ENCODE results near the gene BCL11B. TPM values are rescaled to one million over a fixed set of nuclear protein-coding genes. Genes with fewer than 3 reads are reported as not detected.

BCL11B gene
- total and polyA plus RNA-seq, 2 donors from 2014 or later: 0.13 to 3.3 TPM

GRCh38 chr14:99317231-99318090 lies 45.5 kb upstream of the BCL11B start:
- Histone ChIP-seq H3K4me1 (ENCODE audit: control insufficient read depth in 2 of 3, insufficient read depth in 2 of 3, low read depth in 1 of 3, low read length in 3 of 3) (peaks cover 0 to 13% (median 3%) of the 10 kb centered on the region in 3 donors), H3K27ac (ENCODE audit: low read depth in 2 of 2, low read length in 2 of 2) (no peak overlapping the region), H3K36me3 (ENCODE audit: control insufficient read depth in 2 of 3, insufficient read depth in 3 of 3, low read length in 3 of 3) (no peaks in the 10 kb centered on the region), H3K9ac (ENCODE audit: low read length in 3 of 3) (no peak overlapping the region), H3K27me3 (ENCODE audit: control insufficient read depth, insufficient read depth, low read length) (no peaks in the 10 kb centered on the region), H3K4me3 (ENCODE audit: low read length in 3 of 3) (no peak overlapping the region), H3K9me3 (ENCODE audit: control insufficient read depth in 2 of 3, insufficient read depth in 1 of 3, low read length in 3 of 3) (no peaks in the 10 kb centered on the region)
- no peak for FAIRE-seq
- no peak for DNase-seq
- TF ChIP-seq, protein P1, sequence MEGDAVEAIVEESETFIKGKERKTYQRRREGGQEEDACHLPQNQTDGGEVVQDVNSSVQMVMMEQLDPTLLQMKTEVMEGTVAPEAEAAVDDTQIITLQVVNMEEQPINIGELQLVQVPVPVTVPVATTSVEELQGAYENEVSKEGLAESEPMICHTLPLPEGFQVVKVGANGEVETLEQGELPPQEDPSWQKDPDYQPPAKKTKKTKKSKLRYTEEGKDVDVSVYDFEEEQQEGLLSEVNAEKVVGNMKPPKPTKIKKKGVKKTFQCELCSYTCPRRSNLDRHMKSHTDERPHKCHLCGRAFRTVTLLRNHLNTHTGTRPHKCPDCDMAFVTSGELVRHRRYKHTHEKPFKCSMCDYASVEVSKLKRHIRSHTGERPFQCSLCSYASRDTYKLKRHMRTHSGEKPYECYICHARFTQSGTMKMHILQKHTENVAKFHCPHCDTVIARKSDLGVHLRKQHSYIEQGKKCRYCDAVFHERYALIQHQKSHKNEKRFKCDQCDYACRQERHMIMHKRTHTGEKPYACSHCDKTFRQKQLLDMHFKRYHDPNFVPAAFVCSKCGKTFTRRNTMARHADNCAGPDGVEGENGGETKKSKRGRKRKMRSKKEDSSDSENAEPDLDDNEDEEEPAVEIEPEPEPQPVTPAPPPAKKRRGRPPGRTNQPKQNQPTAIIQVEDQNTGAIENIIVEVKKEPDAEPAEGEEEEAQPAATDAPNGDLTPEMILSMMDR (IDR thresholded peaks at IDR 0.05; ENCODE audit: borderline replicate concordance, extremely low read depth, insufficient read depth): no peak
- intact Hi-C loops (cut with DNase I): no loop called here

DNA sequence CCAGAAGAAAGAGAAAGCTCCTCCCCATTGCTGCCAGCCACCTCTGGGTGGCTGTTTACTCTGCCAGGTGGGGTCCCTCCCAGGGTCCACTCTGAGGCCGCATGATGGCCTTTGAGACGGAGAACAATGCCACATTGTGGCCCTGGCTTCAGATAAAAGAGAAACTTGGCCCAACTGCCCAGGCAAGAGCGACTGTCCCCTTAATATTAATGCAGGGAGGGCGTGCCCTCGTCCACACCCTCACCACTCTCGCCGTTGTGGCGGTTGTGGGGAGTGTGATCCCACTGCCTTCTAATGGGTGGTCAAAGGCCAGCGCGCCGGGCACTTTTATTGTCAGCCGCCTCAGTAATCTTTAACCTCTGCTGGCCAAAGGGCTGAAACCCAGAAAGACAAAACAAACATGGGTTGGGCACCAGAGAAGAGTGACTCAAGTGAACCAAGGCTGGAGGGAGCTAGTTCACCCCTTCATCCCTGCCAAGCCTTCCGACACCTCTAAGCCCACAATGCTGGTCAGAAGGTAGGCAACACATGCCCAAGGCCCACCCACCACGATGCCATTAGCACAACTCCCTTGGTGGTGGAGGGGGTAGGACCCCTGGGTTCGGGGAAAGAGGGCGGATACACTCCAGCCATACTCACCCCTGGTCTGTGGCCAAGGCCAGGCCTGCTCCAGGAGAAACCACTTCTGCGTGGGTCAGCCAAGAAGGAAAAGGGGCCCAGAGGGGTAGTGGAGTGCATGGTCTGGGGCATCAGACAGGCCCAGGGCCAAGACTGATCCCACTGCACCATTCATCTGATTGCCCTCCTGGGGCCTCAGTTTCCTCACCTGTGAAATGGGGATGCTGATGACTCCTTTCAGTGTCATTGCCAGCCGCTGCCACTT lies 44.5 kb upstream of the BCL11B start:
- TF ChIP-seq, protein P1 (IDR thresholded peaks at IDR 0.05; ENCODE audit: borderline replicate concordance, extremely low read depth, insufficient read depth): no peak
- FAIRE-seq (no peak), DNase-seq (peak in 1 of 5 donors; percentile 19)
- Histone ChIP-seq H3K27me3 (ENCODE audit: control insufficient read depth, insufficient read depth, low read length) (no peaks in the 10 kb centered on the region), H3K9ac (ENCODE audit: low read length in 3 of 3) (no peak overlapping the region), H3K4me1 (ENCODE audit: control insufficient read depth in 2 of 3, insufficient read depth in 2 of 3, low read depth in 1 of 3, low read length in 3 of 3) (peaks cover 0 to 13% (median 3%) of the 10 kb centered on the region in 3 donors), H3K36me3 (ENCODE audit: control insufficient read depth in 2 of 3, insufficient read depth in 3 of 3, low read length in 3 of 3) (no peaks in the 10 kb centered on the region), H3K27ac (ENCODE audit: low read depth in 2 of 2, low read length in 2 of 2) (no peak overlapping the region), H3K4me3 (ENCODE audit: low read length in 3 of 3) (peak overlapping the region in 1 of 3 donors; percentile 25), H3K9me3 (ENCODE audit: control insufficient read depth in 2 of 3, insufficient read depth in 1 of 3, low read length in 3 of 3) (no peaks in the 10 kb centered on the region)
- intact Hi-C loops (cut with DNase I): no loop called here

- intact Hi-C loops (cut with DNase I): no loop called here
- peaks cover 0 to 13% (median 3%) of the 10 kb centered on the region in 3 donors for H3K4me1 ChIP-seq (ENCODE audit: control insufficient read depth in 2 of 3, insufficient read depth in 2 of 3, low read depth in 1 of 3, low read length in 3 of 3)
- FAIRE-seq: no peak
Observed at GRCh38 chr14:99315197-99315596, 43.2 kb upstream of the BCL11B start.

More at GRCh38 chr14:99315197-99315596, 43.2 kb upstream of the BCL11B start:
- no peak for DNase-seq
- H3K36me3 ChIP-seq (ENCODE audit: control insufficient read depth in 2 of 3, insufficient read depth in 3 of 3, low read length in 3 of 3): no peaks in the 10 kb centered on the region
- no peaks in the 10 kb centered on the region for H3K27me3 ChIP-seq (ENCODE audit: control insufficient read depth, insufficient read depth, low read length)
- H3K9me3 ChIP-seq (ENCODE audit: control insufficient read depth in 2 of 3, insufficient read depth in 1 of 3, low read length in 3 of 3): no peaks in the 10 kb centered on the region
- no peak overlapping the region for H3K9ac ChIP-seq (ENCODE audit: low read length in 3 of 3)
- TF ChIP-seq, protein P1 (IDR thresholded peaks at IDR 0.05; ENCODE audit: borderline replicate concordance, extremely low read depth, insufficient read depth): no peak
- H3K4me3 ChIP-seq (ENCODE audit: low read length in 3 of 3): no peak overlapping the region
- H3K27ac ChIP-seq (ENCODE audit: low read depth in 2 of 2, low read length in 2 of 2): no peak overlapping the region
